Naive thymus-derived CD4-positive, alpha-beta T cell (primary cell): Measurements from ENCODE around the gene CHI3L2. TPM values are rescaled to one million over a fixed set of nuclear protein-coding genes. Genes with fewer than 3 reads are reported as not detected.

Source experiments
- ATAC-seq: fragments of 150-1000 bp; cut with Tn5 transposase; 2 replicates; pipeline ENCODE4 v1.10.0; 2021; ENCODE audit warnings: mild to moderate bottlenecking, moderate library complexity
- CTCF ChIA-PET: fragments of 350-600 bp; sonication (Branson Sonifier 250); formaldehyde crosslinking; loops from one replicate; lab custom pipeline; 2021; ENCODE audit warnings: antibody characterized with exemption; lab: Charles Lee
- POLR2A ChIA-PET: fragments of 350-600 bp; sonication (Branson Sonifier 250); formaldehyde crosslinking; loops from one replicate; lab custom pipeline; 2021; ENCODE audit warnings: antibody characterized with exemption, inconsistent platforms; lab: Charles Lee
- DNase-seq, 9 donors: peaks; one replicate each; pipeline versions ENCODE4 v3.0.0 to v3.0.0-alpha.2; 2020 to 2022; ENCODE audit warnings: mixed read lengths in 1 of 9
- H3K27ac ChIP-seq: one replicate; pipeline ENCODE4 v1.7.0; 2013; ENCODE audit warnings: mild to moderate bottlenecking, low read depth, low read length, moderate library complexity
- H3K27me3 ChIP-seq, 2 donors: one replicate each; pipeline ENCODE4 v1.7.0; 2013; ENCODE audit warnings: low read length in 2 of 2, mild to moderate bottlenecking in 2 of 2, moderate library complexity in 2 of 2; ENCODE audit not compliant: control insufficient read depth in 2 of 2, insufficient read depth in 2 of 2
- H3K36me3 ChIP-seq, 3 experiments: 1 replicate in 2 of 3; 2 replicates in 1 of 3; pipeline ENCODE4 v1.7.0; 2013; ENCODE audit warnings: low read length in 3 of 3, mild to moderate bottlenecking in 3 of 3, moderate library complexity in 1 of 3; ENCODE audit not compliant: insufficient read depth in 3 of 3, control insufficient read depth in 2 of 3
- H3K4me1 ChIP-seq, 2 donors: one replicate each; pipeline ENCODE4 v1.7.0; 2013; ENCODE audit warnings: low read length in 2 of 2, mild to moderate bottlenecking in 2 of 2, moderate library complexity in 1 of 2; ENCODE audit not compliant: control insufficient read depth in 2 of 2, insufficient read depth in 2 of 2
- H3K4me3 ChIP-seq: 2 replicates; pipeline ENCODE4 v1.7.0; 2013; ENCODE audit warnings: mild to moderate bottlenecking, low read length
- H3K9me3 ChIP-seq, 3 experiments: 1 replicate in 2 of 3; 2 replicates in 1 of 3; pipeline ENCODE4 v1.7.0; 2013; ENCODE audit warnings: low read length in 3 of 3; ENCODE audit not compliant: control insufficient read depth in 2 of 3
- H3K27ac Mint-ChIP-seq, 9 donors: one replicate each; pipeline ENCODE4 v1.8.0; 2020 to 2022; ENCODE audit warnings: mixed read lengths in 9 of 9, mild to moderate bottlenecking in 8 of 9, moderate library complexity in 5 of 9, inconsistent platforms in 2 of 9
- H3K27me3 Mint-ChIP-seq, 5 donors: one replicate each; pipeline ENCODE4 v1.8.0; 2021 to 2022; ENCODE audit warnings: mixed read lengths in 5 of 5, mild to moderate bottlenecking in 1 of 5
- H3K36me3 Mint-ChIP-seq, 5 donors: one replicate each; pipeline ENCODE4 v1.8.0; 2020 to 2022; ENCODE audit warnings: mixed read lengths in 5 of 5, mild to moderate bottlenecking in 3 of 5, inconsistent platforms in 1 of 5
- H3K4me1 Mint-ChIP-seq, 7 donors: one replicate each; pipeline ENCODE4 v1.8.0; 2020 to 2022; ENCODE audit warnings: mixed read lengths in 7 of 7, mild to moderate bottlenecking in 3 of 7, inconsistent platforms in 1 of 7
- H3K4me3 Mint-ChIP-seq, 10 donors: one replicate each; pipeline ENCODE4 v1.8.0; 2020 to 2022; ENCODE audit warnings: mild to moderate bottlenecking in 10 of 10, mixed read lengths in 10 of 10, moderate library complexity in 6 of 10, inconsistent platforms in 2 of 10
- H3K9me3 Mint-ChIP-seq, 11 donors: one replicate each; pipeline ENCODE4 v1.8.0; 2020 to 2022; ENCODE audit warnings: mixed read lengths in 11 of 11, mild to moderate bottlenecking in 4 of 11, inconsistent platforms in 1 of 11, moderate library complexity in 1 of 11
- intact Hi-C, 2 donors: fragments of 100-400 bp; cut with micrococcal nuclease; formaldehyde crosslinking; loops; one replicate each; pipeline ENCODE4 v1.15.1; 2023
- polyA plus RNA-seq, 2 donors: library from polyadenylated mRNA; unstranded; fragments of 300-500 nt; fragmentation: Illumina TruSeq; gene quantifications; one replicate each; pipeline ENCODE4 v1.2.3, GENCODE V29; 2021
- total RNA-seq, 6 experiments: library from RNA in 5 of 6; stranded (reverse) in 5 of 6; gene quantifications; 1 replicate in 5 of 6; 2 replicates in 1 of 6; pipeline ENCODE4 v1.2.3 and lab custom pipeline; 2021 to 2026

The CHI3L2 gene
- total and polyA plus RNA-seq, 7 experiments from 2014 or later: 7.0 to 136 (median 29.1) TPM

- no peaks in the 10 kb centered on the region for H3K9me3 ChIP-seq
- Mint-ChIP-seq H3K9me3 (peaks cover 0 to 5% (median 0%) of the 10 kb centered on the region in 11 donors), H3K4me3 (no peak overlapping the region), H3K4me1 (peaks cover 0 to 17% (median 14%) of the 10 kb centered on the region in 7 donors), H3K36me3 (no peaks in the 10 kb centered on the region), H3K27ac (no peak overlapping the region), H3K27me3 (peaks cover 0 to 2% (median 0%) of the 10 kb centered on the region in 5 donors)
- no peaks in the 10 kb centered on the region for H3K36me3 ChIP-seq
- ChIA-PET POLR2A (no interaction called here), CTCF (no interaction called here)
- H3K27me3 ChIP-seq: no peaks in the 10 kb centered on the region
- intact Hi-C loops: no loop called here
- no peaks in the 10 kb centered on the region for H3K4me1 ChIP-seq
- DNase-seq: no peak
- ATAC-seq: no peak
- no peak overlapping the region for H3K4me3 ChIP-seq
- no peak overlapping the region for H3K27ac ChIP-seq
Observed at GRCh38 chr1:111290104-111290503, 62.6 kb downstream of the CHI3L2 start.

DNA sequence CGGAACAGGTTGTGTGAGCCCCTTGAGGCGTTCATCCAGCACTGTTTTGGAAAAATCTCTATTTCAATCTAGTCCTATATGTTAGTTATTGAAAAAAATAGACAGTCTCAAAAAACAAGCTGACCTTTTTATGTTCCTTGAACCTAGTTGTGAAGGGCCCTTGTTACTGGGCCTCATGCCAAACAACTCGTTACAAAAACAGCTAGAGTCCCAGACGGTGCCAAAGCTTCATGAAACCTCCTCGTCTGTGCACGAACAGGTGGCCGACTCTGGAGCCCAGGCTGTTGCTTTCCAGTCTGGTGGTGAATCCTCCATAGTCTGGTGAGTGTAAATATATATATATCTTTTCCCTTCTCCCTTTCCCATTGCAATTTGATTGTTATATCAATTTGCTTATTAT, 63.1 kb downstream of the CHI3L2 start, which contains the start of gene CHIA:
TSS of gene CHIA (plus strand) at position 222 of the 400 bp plus-strand sequence. CDS start 19,617 bp downstream, outside the sequence.
- no peak for DNase-seq
- no peak within 1 kb of the TSS for H3K4me3 Mint-ChIP-seq
- peaks cover 0 to 2% (median 0%) of the 10 kb centered on the region in 5 donors for H3K27me3 Mint-ChIP-seq
- H3K36me3 Mint-ChIP-seq: no peaks in the 10 kb centered on the region
- peaks cover 0 to 22% (median 16%) of the 10 kb centered on the region in 7 donors for H3K4me1 Mint-ChIP-seq
- Histone ChIP-seq H3K27me3 (no peaks in the 10 kb centered on the region), H3K4me1 (no peaks in the 10 kb centered on the region), H3K36me3 (no peaks in the 10 kb centered on the region), H3K27ac (no peak within 1 kb of the TSS), H3K4me3 (no peak within 1 kb of the TSS), H3K9me3 (no peaks in the 10 kb centered on the region)
- intact Hi-C loops: no loop called here
- H3K9me3 Mint-ChIP-seq: peaks cover 0 to 5% (median 0%) of the 10 kb centered on the region in 11 donors
- ChIA-PET POLR2A (no interaction called here), CTCF (no interaction called here)
- no peak for ATAC-seq
- H3K27ac Mint-ChIP-seq: no peak within 1 kb of the TSS

Other genes starting within 250 kb of the CHI3L2 start
- 10 to 100 TPM; 26.9 to 51.6 (median 43.5) TPM for gene DRAM2, start 87.6 kb upstream of the CHI3L2 start, total RNA-seq
- 10 to 100 TPM; 76.4 to 87.5 TPM for gene DRAM2, start 87.6 kb upstream of the CHI3L2 start, polyA plus RNA-seq
- 10 to 100 TPM; 39.1 to 57.5 (median 40.2) TPM for gene CEPT1, start 87.5 kb upstream of the CHI3L2 start, total RNA-seq
- 10 to 100 TPM; 23.0 to 26.3 TPM for gene CEPT1, start 87.5 kb upstream of the CHI3L2 start, polyA plus RNA-seq
- gene DENND2D, start 27.1 kb upstream of the CHI3L2 start, total RNA-seq: 100 to 1,000 TPM; 122 to 328 (median 288) TPM
- 100 to 1,000 TPM; 192 to 421 TPM for gene DENND2D, start 27.1 kb upstream of the CHI3L2 start, polyA plus RNA-seq
- gene CHIA, start 63.1 kb downstream of the CHI3L2 start, total RNA-seq: not detected
- gene CHIA, start 63.1 kb downstream of the CHI3L2 start, polyA plus RNA-seq: not detected
- gene OVGP1, start 200.0 kb downstream of the CHI3L2 start, total RNA-seq: 10 to 100 TPM in 1 of 5 experiments, 1 to 10 TPM in 3, under 1 TPM in 1; 0.68 to 12.5 (median 8.4) TPM
- 1 to 10 TPM in 1 of 2 donors, under 1 TPM in 1; 0.38 to 1.6 TPM for gene OVGP1, start 200.0 kb downstream of the CHI3L2 start, polyA plus RNA-seq
- gene WDR77, start 221.5 kb downstream of the CHI3L2 start, total RNA-seq: 10 to 100 TPM; 20.7 to 39.9 (median 29.5) TPM
- 10 to 100 TPM; 42.4 to 44.7 TPM for gene WDR77, start 221.5 kb downstream of the CHI3L2 start, polyA plus RNA-seq
- gene ATP5PB, start 221.8 kb downstream of the CHI3L2 start, total RNA-seq: 100 to 1,000 TPM in 2 of 5 experiments, 10 to 100 TPM in 3; 64.9 to 298 (median 98.7) TPM
- 100 to 1,000 TPM; 280 to 437 TPM for gene ATP5PB, start 221.8 kb downstream of the CHI3L2 start, polyA plus RNA-seq
- 100 to 1,000 TPM in 2 of 5 experiments, 10 to 100 TPM in 3; 15.3 to 117 (median 95.2) TPM for gene C1orf162, start 246.3 kb downstream of the CHI3L2 start, total RNA-seq
- 100 to 1,000 TPM; 330 to 407 TPM for gene C1orf162, start 246.3 kb downstream of the CHI3L2 start, polyA plus RNA-seq